KG1 (cell line): Measurements from ENCODE around the gene TUBA1C.
"Not testable (repeated sequence)": the region's sequence is repeated elsewhere in the genome, so short reads cannot be mapped to it uniquely, and the experiment has no call there.

Experiments used
- DNase-seq: peaks from one replicate; lab custom pipeline; 2025; lab: John Stamatoyannopoulos, UW

The TUBA1C gene

GRCh38 chr12:49255857-49256637 is 8.8 kb upstream of the TUBA1C start:
- no peak for DNase-seq

- not testable (repeated sequence) for DNase-seq
These were observed 7.2 kb upstream of the TUBA1C start for GRCh38 chr12:49257508-49258184.

- DNase-seq: no peak
These were observed 5.4 kb upstream of the TUBA1C start for GRCh38 chr12:49259452-49259851.

GRCh38 chr12:49260166-49260565 is 4.7 kb upstream of the TUBA1C start:
- no peak for DNase-seq

GRCh38 chr12:49260571-49261363 is 4.1 kb upstream of the TUBA1C start:
- DNase-seq: no peak

- no peak for DNase-seq
These were observed 3.2 kb upstream of the TUBA1C start for GRCh38 chr12:49261721-49262120.

GRCh38 chr12:49263400-49263763 is 1.5 kb upstream of the TUBA1C start:
- DNase-seq: no peak

GRCh38 chr12:49264466-49264872 is 413 bp upstream of the TUBA1C start:
- no peak for DNase-seq

GRCh38 chr12:49269191-49269590 is 4.3 kb downstream of the TUBA1C start:
- DNase-seq: not testable (repeated sequence)

GRCh38 chr12:49272790-49273725 is 8.2 kb downstream of the TUBA1C start:
- DNase-seq: no peak

GRCh38 chr12:49273726-49274395 is 9.0 kb downstream of the TUBA1C start:
- DNase-seq: no peak

GRCh38 chr12:49274396-49275069 is 9.7 kb downstream of the TUBA1C start:
- no peak for DNase-seq

- DNase-seq: no peak
These were observed 11.7 kb downstream of the TUBA1C start for GRCh38 chr12:49276304-49277290.

GRCh38 chr12:49277466-49277865 is 12.6 kb downstream of the TUBA1C start:
- DNase-seq: no peak

GRCh38 chr12:49279706-49280159 is 14.9 kb downstream of the TUBA1C start:
- no peak for DNase-seq

- not testable (repeated sequence) for DNase-seq
These were observed 15.7 kb downstream of the TUBA1C start for GRCh38 chr12:49280545-49280944.

- no peak for DNase-seq
These were observed 17.4 kb downstream of the TUBA1C start for GRCh38 chr12:49282302-49282701.

GRCh38 chr12:49282740-49283375 is 18.0 kb downstream of the TUBA1C start:
- not testable (repeated sequence) for DNase-seq
